Cardiac muscle cell (in vitro differentiated cells and primary cell): ENCODE data around the gene TBC1D3B. TPM values are rescaled to one million over a fixed set of nuclear protein-coding genes. Genes with fewer than 3 reads are reported as not detected.
"Not testable (repeated sequence)": the region's sequence is repeated elsewhere in the genome, so short reads cannot be mapped to it uniquely, and the experiment has no call there.

Experiments
- DNase-seq, 2 donors: peaks; one replicate each; pipeline versions ENCODE4 v3.0.0 to v3.0.0-alpha.2; 2010 to 2017; ENCODE audit warnings: low read depth in 1 of 2, low spot score in 1 of 2
- H3K27ac ChIP-seq: fragments of 200-600 bp; sonication (generic); 2 replicates; pipeline ENCODE4 v1.5.1; 2016
- H3K27me3 ChIP-seq: fragments of 200-600 bp; sonication (generic); 2 replicates; pipeline ENCODE4 v1.6.0; 2016; ENCODE audit warnings: control low read depth
- H3K36me3 ChIP-seq: fragments of 200-600 bp; sonication (generic); 2 replicates; pipeline ENCODE4 v1.5.1; 2016; ENCODE audit warnings: control low read depth
- H3K4me1 ChIP-seq: fragments of 200-600 bp; sonication (generic); 2 replicates; pipeline ENCODE4 v1.8.1; 2017; ENCODE audit warnings: low read depth, mild to moderate bottlenecking, mixed run types
- H3K4me3 ChIP-seq: fragments of 200-600 bp; sonication (generic); 2 replicates; pipeline ENCODE4 v1.5.1; 2016; ENCODE audit warnings: mild to moderate bottlenecking
- H3K9me3 ChIP-seq: fragments of 200-600 bp; sonication (generic); 2 replicates; pipeline ENCODE4 v1.5.1; 2017; ENCODE audit warnings: low read depth, mild to moderate bottlenecking, control low read depth
- polyA plus RNA-seq: library from polyadenylated mRNA; unstranded; fragments of >200 nt; fragmentation: Nextera tagmentation; extraction: Ambion mirVana; gene quantifications from 2 replicates; pipeline ENCODE4 v1.2.1, GENCODE V29; 2016
- total RNA-seq: library from RNA; depleted of rRNA; stranded (reverse); fragments of >200 nt; gene quantifications from 2 replicates; pipeline ENCODE4 v1.2.3, GENCODE V29; 2016
- TF ChIP-seq, protein P1 (sequence below): IDR thresholded peaks from 2 replicates; pipeline ENCODE4 v1.5.1; 2012; ENCODE audit warnings: low read depth, mild to moderate bottlenecking, low read length

Gene TBC1D3B
- total and polyA plus RNA-seq, 2 experiments from 2014 or later, result 4.0 to 5.5 TPM

DNA sequence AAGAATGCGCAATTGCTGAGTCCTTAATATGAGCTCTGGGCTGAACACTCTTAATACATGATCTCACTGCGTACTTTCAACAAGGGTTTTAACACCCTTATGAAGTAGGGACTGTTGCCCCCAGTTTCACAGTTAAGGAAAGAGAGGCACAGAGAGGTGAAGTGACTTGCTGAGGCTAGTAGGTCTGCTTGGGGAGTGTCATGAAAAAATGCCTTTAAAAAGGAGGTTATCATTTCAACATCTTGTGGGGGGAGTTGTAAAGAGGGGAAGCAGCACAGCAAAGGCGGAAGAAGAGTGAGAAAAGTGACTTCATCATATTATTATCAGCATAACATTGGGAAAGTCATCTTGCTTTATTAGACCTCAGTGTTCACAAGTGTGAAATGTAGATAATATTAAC is 36.5 kb upstream of the TBC1D3B start:
- no peaks in the 10 kb centered on the region for H3K27me3 ChIP-seq
- DNase-seq, result no peak
- H3K4me1 ChIP-seq, result no peaks in the 10 kb centered on the region
- no peak overlapping the region for H3K4me3 ChIP-seq
- TF ChIP-seq, protein P1, sequence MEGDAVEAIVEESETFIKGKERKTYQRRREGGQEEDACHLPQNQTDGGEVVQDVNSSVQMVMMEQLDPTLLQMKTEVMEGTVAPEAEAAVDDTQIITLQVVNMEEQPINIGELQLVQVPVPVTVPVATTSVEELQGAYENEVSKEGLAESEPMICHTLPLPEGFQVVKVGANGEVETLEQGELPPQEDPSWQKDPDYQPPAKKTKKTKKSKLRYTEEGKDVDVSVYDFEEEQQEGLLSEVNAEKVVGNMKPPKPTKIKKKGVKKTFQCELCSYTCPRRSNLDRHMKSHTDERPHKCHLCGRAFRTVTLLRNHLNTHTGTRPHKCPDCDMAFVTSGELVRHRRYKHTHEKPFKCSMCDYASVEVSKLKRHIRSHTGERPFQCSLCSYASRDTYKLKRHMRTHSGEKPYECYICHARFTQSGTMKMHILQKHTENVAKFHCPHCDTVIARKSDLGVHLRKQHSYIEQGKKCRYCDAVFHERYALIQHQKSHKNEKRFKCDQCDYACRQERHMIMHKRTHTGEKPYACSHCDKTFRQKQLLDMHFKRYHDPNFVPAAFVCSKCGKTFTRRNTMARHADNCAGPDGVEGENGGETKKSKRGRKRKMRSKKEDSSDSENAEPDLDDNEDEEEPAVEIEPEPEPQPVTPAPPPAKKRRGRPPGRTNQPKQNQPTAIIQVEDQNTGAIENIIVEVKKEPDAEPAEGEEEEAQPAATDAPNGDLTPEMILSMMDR, result no peak
- no peaks in the 10 kb centered on the region for H3K36me3 ChIP-seq
- no peaks in the 10 kb centered on the region for H3K9me3 ChIP-seq
- no peak overlapping the region for H3K27ac ChIP-seq

DNA sequence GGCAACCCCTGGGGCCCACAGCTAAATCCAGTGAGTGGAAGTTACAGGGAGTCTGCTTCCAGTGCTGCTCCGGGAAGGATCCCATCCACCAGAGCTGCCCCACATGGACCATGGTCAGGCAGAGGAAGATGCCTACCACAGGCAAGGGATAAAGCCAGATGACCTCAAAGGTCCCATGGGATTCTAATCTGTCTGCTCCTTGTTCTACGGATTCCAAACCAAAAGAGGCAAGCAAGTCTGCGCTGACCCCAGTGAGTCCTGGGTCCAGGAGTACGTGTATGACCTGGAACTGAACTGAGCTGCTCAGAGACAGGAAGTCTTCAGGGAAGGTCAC is 35.8 kb upstream of the TBC1D3B start:
- H3K4me1 ChIP-seq, result no peaks in the 10 kb centered on the region
- H3K4me3 ChIP-seq, result no peak overlapping the region
- TF ChIP-seq, protein P1, result no peak
- H3K9me3 ChIP-seq, result no peaks in the 10 kb centered on the region
- H3K27ac ChIP-seq, result no peak overlapping the region
- DNase-seq, result no peak
- H3K36me3 ChIP-seq, result no peaks in the 10 kb centered on the region
- H3K27me3 ChIP-seq, result no peaks in the 10 kb centered on the region

DNA sequence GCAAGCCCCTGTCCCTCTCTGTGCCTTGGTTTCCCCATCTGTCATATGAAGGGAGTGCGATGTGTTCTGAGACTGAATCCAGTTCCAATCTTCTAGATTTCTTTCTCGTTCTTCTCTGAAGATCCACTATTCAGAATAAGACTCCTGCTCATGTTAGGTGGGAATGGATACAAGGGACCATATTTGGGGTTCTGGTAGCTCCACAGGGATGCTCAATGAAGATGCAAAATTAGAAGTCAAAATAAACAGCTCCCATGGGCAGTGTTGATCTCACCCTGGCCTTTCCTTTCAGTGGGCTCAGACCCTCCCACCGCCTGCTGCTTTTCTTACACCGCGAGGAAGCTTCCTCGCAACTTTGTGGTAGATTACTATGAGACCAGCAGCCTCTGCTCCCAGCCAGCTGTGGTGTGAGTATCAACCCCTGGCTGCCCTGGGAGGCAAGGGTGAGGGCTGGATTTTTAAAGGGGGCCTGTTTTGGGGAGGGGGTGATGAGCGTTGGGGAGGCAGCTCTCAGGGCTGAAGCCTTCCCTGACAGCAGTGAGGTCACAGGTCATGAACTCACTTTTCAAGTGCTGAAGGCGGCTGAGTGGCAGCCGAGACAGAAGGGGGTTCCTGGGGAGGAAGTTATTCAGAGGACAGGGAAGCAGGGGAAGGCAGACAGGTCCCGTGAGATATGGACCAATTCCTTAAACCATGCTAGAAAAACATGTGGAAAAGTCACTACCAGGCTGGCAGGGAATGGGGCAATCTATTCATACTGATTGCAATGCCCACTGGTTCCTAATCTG is 35.2 kb upstream of the TBC1D3B start:
- not testable (repeated sequence) for H3K4me3 ChIP-seq, H3K36me3 ChIP-seq, H3K27ac ChIP-seq, DNase-seq, H3K9me3 ChIP-seq, H3K27me3 ChIP-seq, H3K4me1 ChIP-seq

DNA sequence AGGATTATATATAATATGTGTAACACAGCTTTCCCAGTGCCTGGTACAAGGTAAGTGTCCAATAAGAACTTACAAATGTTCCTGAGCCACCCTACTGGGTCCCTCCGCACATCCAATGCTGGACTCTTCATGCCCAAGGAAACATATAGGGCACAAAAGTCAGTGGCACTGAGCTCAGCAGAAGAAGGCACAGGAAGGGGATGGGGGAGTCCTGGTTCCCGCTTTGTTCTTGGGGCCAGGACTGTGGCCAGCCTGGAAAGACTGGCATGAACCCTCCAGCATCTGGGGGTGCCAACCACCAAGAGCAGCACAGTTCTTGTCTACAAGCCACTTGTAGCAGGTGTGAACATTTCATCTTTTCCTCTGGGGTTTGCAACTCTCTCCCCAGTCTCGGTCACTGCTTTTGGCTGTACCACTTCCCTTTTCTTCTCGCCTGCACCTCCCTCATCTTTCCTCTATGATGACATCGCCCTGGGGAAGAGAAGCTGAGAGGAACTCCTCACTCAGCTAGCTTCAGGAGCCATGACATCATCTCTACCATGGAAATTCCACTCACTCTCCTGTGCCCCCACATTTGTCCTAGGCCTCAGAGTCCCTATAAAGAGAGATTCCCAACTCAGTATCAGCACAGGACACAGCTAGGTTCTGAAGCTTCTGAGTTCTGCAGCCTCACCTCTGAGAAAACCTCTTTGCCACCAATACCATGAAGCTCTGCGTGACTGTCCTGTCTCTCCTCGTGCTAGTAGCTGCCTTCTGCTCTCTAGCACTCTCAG is 34.2 kb upstream of the TBC1D3B start, which contains the start of gene CCL4L2:
CCL4L2 (plus strand) TSS at position 625 of the 773 bp plus-strand sequence.
- not testable (repeated sequence) for H3K4me1 ChIP-seq, H3K36me3 ChIP-seq

DNA sequence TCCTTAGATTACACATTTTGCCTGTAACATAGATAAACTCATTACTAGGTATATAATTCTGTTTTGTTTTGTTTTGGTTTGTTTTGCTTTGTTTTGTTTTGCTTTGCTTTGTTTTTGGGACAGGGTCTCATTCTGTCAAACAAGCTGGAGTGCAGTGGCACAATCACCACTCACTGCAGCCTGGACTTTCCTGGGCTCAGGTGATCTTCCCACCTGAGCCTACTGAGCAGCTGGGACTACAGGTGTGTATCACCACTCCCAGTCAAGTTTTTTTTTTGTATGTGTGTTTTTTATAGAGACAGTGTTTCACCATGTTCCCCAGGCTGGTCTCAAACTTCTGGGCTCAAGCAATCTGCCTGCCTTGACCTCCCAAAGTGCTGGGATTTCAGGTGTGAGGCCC is 33.1 kb upstream of the TBC1D3B start:
- Histone ChIP-seq H3K4me1 (no peaks in the 10 kb centered on the region), H3K4me3 (no peak overlapping the region), H3K27ac (no peak overlapping the region), H3K9me3 (no peaks in the 10 kb centered on the region), H3K27me3 (no peaks in the 10 kb centered on the region), H3K36me3 (no peaks in the 10 kb centered on the region)
- TF ChIP-seq, protein P1, result no peak
- DNase-seq, result no peak

More for the DNA sequence above, 34.2 kb upstream of the TBC1D3B start, which contains the start of gene CCL4L2:
- not testable (repeated sequence) for H3K4me3 ChIP-seq, DNase-seq, H3K9me3 ChIP-seq, H3K27ac ChIP-seq, H3K27me3 ChIP-seq

DNA sequence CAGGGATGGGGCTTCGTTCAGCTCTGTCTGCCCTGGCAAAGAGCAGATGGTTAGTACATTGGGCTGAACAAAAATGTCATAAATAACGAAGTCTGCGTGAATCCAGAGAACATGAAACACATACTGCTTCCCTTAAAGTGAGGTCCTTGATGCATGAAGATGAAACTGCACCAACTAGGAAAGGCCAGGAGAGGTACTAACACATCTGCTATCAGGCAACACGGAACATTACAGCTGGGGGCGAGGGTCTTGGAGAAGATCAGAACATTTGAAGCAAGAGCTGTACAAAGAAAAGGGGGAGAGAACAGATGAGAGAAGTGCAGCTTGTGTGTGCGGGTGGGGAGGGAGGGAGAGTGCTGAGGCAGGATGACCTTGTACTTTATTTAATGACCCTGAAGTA is 30.9 kb upstream of the TBC1D3B start:
- not testable (repeated sequence) for H3K4me1 ChIP-seq, H3K27ac ChIP-seq, H3K27me3 ChIP-seq, H3K36me3 ChIP-seq, H3K9me3 ChIP-seq, H3K4me3 ChIP-seq, DNase-seq

DNA sequence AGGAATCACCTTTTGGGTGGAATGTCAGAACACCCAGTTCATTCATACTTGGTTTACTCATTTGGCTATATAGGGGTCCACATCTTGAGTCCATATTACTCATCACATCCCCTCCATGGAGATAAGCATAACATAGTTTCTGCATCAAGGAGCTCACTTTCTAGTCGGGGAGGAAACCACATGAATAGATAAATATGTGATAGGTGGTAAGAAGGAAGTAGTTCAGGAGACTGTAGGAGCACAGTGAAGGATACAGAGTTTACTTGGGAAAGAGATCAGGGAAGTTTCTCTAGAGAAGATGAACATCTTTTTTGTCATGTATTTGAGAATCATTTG is 30.0 kb upstream of the TBC1D3B start:
- H3K4me1 ChIP-seq, H3K9me3 ChIP-seq, H3K27ac ChIP-seq, DNase-seq, H3K4me3 ChIP-seq, H3K36me3 ChIP-seq, H3K27me3 ChIP-seq: not testable (repeated sequence)
